K562 (cell line): ENCODE data around the gene LY6G6C. TPM values are rescaled to one million over a fixed set of nuclear protein-coding genes. Genes with fewer than 3 reads are reported as not detected.

Experiments used
- ATAC-seq: fragments of 200-7000 bp; cut with Tn5 transposase; 3 replicates; pipeline ENCODE4 v1.9.1; 2020; ENCODE audit warnings: moderate library complexity
- BruUV-seq: library from RNA; stranded (reverse); fragments of 400-500 nt; replicated peaks from 2 replicates; lab custom pipeline; 2021; lab: Mats Ljungman, UMichigan
- CTCF ChIA-PET: fragments of 300-600 bp; formaldehyde crosslinking; extraction: SDS; loops from one replicate; lab custom pipeline; 2021; ENCODE audit warnings: low intra/inter-chr PET ratio; lab: Yijun Ruan, JAX
- POLR2A ChIA-PET: fragments of 300-600, 350-650 bp; sonication (Branson Sonifier 250); formaldehyde crosslinking; extraction: SDS; loops from one replicate; lab custom pipeline; 2021; ENCODE audit warnings: antibody characterized with exemption, inconsistent platforms; lab: Yijun Ruan, JAX
- DNase-seq, 4 experiments: peaks; one replicate each; pipeline versions ENCODE4 v3.0.0 to v3.0.0-alpha.2; 2011 to 2018; ENCODE audit warnings: low spot score in 3 of 4, mixed read lengths in 3 of 4; ENCODE audit errors: extremely low read depth in 1 of 4
- FAIRE-seq: peaks from 2 replicates; lab custom pipeline; 2011; peaks lifted over from hg19 to GRCh38; lab: Jason Lieb, UNC
- H2AFZ ChIP-seq: 2 replicates; pipeline ENCODE4 v1.6.0; 2011; ENCODE audit warnings: low read depth, low read length, control low read depth, inconsistent platforms
- H3K27ac ChIP-seq: fragments of 200-600 bp; 3 replicates; pipeline ENCODE4 v1.8.0; 2011; ENCODE audit warnings: low read depth, mild to moderate bottlenecking, control low read depth, inconsistent platforms, low read length, moderate library complexity, mixed read lengths; ENCODE audit errors: extremely low read depth
- H3K27me3 ChIP-seq, 2 experiments: fragments of 300-600 bp in 1 of 2; 2 replicates in 1 of 2; 3 replicates in 1 of 2; pipeline versions ENCODE4 v1.6.0 to v1.8.0; 2011; ENCODE audit warnings: inconsistent platforms in 2 of 2, low read length in 2 of 2, mild to moderate bottlenecking in 1 of 2, mixed read lengths in 1 of 2, moderate library complexity in 1 of 2; ENCODE audit not compliant: control insufficient read depth in 2 of 2, insufficient read depth in 2 of 2
- H3K36me3 ChIP-seq: fragments of 300-600 bp; 3 replicates; pipeline ENCODE4 v1.8.0; 2011; ENCODE audit warnings: mild to moderate bottlenecking, low read length, inconsistent platforms; ENCODE audit not compliant: control insufficient read depth, insufficient read depth
- H3K4me1 ChIP-seq, 2 experiments: fragments of 200-600 bp in 1 of 2; replicated peaks in 1 of 2; 2 replicates in 1 of 2; 3 replicates in 1 of 2; pipeline versions ENCODE4 v1.5.1 to v1.8.0; 2011; ENCODE audit warnings: inconsistent platforms in 2 of 2, low read length in 2 of 2, mild to moderate bottlenecking in 1 of 2, mixed read lengths in 1 of 2, moderate library complexity in 1 of 2; ENCODE audit not compliant: control insufficient read depth in 2 of 2, insufficient read depth in 2 of 2
- H3K4me2 ChIP-seq: 2 replicates; pipeline ENCODE4 v1.6.1; 2011; ENCODE audit warnings: low read length, control low read depth, inconsistent platforms, mixed read lengths; ENCODE audit not compliant: insufficient read depth
- H3K4me3 ChIP-seq: fragments of 200-600 bp; sonication (generic), shearing (Covaris generic); 2 replicates; pipeline ENCODE4 v1.5.1; 2016; ENCODE audit warnings: control low read depth, inconsistent platforms
- H3K79me2 ChIP-seq: fragments of 200-600 bp; 3 replicates; pipeline ENCODE4 v1.8.0; 2011; ENCODE audit warnings: low read length, inconsistent platforms; ENCODE audit not compliant: control insufficient read depth, insufficient read depth
- H3K9ac ChIP-seq, 2 experiments: 2 replicates each; pipeline versions ENCODE4 v1.6.0 to v1.6.1; 2011; ENCODE audit warnings: low read depth in 2 of 2, low read length in 2 of 2, control low read depth in 1 of 2, inconsistent platforms in 1 of 2, mild to moderate bottlenecking in 1 of 2, mixed read lengths in 1 of 2; ENCODE audit not compliant: insufficient read depth in 1 of 2
- H3K9me1 ChIP-seq: one replicate; pipeline ENCODE4 v1.6.0; 2011; ENCODE audit warnings: inconsistent platforms, mild to moderate bottlenecking, low read length, moderate library complexity; ENCODE audit not compliant: control insufficient read depth, insufficient read depth
- H3K9me3 ChIP-seq: replicated peaks from 2 replicates; pipeline ENCODE4 v1.5.1; 2011; ENCODE audit warnings: low read depth, low read length, inconsistent platforms; ENCODE audit not compliant: control insufficient read depth, insufficient read depth
- H4K20me1 ChIP-seq: replicated peaks from 2 replicates; pipeline ENCODE4 v1.6.1; 2011; ENCODE audit warnings: low read length, inconsistent platforms, mixed read lengths; ENCODE audit not compliant: control insufficient read depth, insufficient read depth
- ERF ChIP-seq: fragments of 450-650 bp; formaldehyde crosslinking; IDR thresholded peaks from 2 replicates; pipeline ENCODE4 v1.4.0; 2020; ENCODE audit warnings: mild to moderate bottlenecking, mixed read lengths
- NFYB ChIP-seq: IDR thresholded peaks from 2 replicates; pipeline ENCODE4 v1.6.1; 2011; ENCODE audit warnings: mild to moderate bottlenecking, moderate library complexity; ENCODE audit not compliant: insufficient read length; ENCODE audit errors: extremely low read depth
- PURB ChIP-seq: sonication (generic); formaldehyde crosslinking; IDR thresholded peaks from 2 replicates; pipeline ENCODE4 v1.9.0; 2021; ENCODE audit warnings: low read depth, mild to moderate bottlenecking, missing genetic modification reagents
- SMAD3 ChIP-seq: fragments of 450-650 bp; formaldehyde crosslinking; conservative IDR thresholded peaks from 2 replicates; pipeline ENCODE4 v1.4.0; 2020; ENCODE audit warnings: mild to moderate bottlenecking
- TAF9B ChIP-seq: fragments of 450-650 bp; IDR thresholded peaks from 2 replicates; pipeline ENCODE4 v1.6.1; 2018; ENCODE audit warnings: mild to moderate bottlenecking; ENCODE audit not compliant: partially characterized antibody
- ZBTB1 ChIP-seq: sonication (generic); formaldehyde crosslinking; IDR thresholded peaks from 2 replicates; pipeline ENCODE4 v1.8.1; 2023; ENCODE audit warnings: missing genetic modification reagents, low read depth, mild to moderate bottlenecking, borderline replicate concordance
- ZNF143 ChIP-seq: sonication (generic); formaldehyde crosslinking; IDR thresholded peaks from 2 replicates; pipeline ENCODE4 v1.9.0; 2022; ENCODE audit warnings: mild to moderate bottlenecking, missing genetic modification reagents
- ZNF347 ChIP-seq: fragments of 450-650 bp; formaldehyde crosslinking; IDR thresholded peaks from 2 replicates; pipeline ENCODE4 v1.4.0; 2020; ENCODE audit warnings: low read depth, mild to moderate bottlenecking, moderate library complexity
- ZNF584 ChIP-seq: fragments of 200-800 bp; sonication (Bioruptor generic); IDR thresholded peaks from 2 replicates; pipeline ENCODE4 v1.6.1; 2016; ENCODE audit warnings: low read depth, mild to moderate bottlenecking, missing genetic modification characterization, missing compliant biosample characterization
- ZNF695 ChIP-seq: fragments of 450-650 bp; formaldehyde crosslinking; IDR thresholded peaks from 2 replicates; pipeline ENCODE4 v1.4.0; 2020; ENCODE audit warnings: mild to moderate bottlenecking, moderate library complexity
- WGBS: fragments of 100-300 bp; shearing (Covaris generic); methylation state at CpG from one replicate; pipeline ENCODE4 v1.1.6; 2016; ENCODE audit warnings: low coverage, mixed read lengths; ENCODE audit not compliant: insufficient coverage; ENCODE audit errors: missing lambda C conversion rate; 5-methylcytosine and 5-hydroxymethylcytosine counted together
- in situ Hi-C: fragments of 300-500 bp; cut with MboI; formaldehyde crosslinking; loops from 4 replicates; pipeline ENCODE4 v1.15.0; 2018; ENCODE audit warnings: inconsistent platforms, mixed read lengths
- intact Hi-C: fragments of 100-400 bp; cut with micrococcal nuclease; formaldehyde crosslinking; loops from 2 replicates; pipeline ENCODE4 v1.14.2; 2022
- polyA plus RNA-seq, 8 experiments: library from polyadenylated mRNA; depleted of rRNA in 4 of 8; stranded (reverse) in 5 of 8; unstranded in 3 of 8; fragments of >200 nt; fragmentation: Nextera tagmentation in 2 of 8; fragmentation: Illumina TruSeq in 1 of 8; extraction: Ambion mirVana in 2 of 8; extraction: Trizol in 1 of 8; gene quantifications; 2 replicates each; pipeline versions ENCODE4 v1.2.1 to v1.2.3, GENCODE V29; 2011 to 2014; ENCODE audit warnings: inconsistent platforms in 1 of 8, missing spikeins in 1 of 8
- total RNA-seq, 7 experiments: library from RNA; depleted of rRNA in 6 of 7; stranded (reverse); fragments of >200 nt in 6 of 7; fragmentation: Illumina TruSeq in 2 of 7; extraction: Trizol in 2 of 7; gene quantifications; 2 replicates each; pipeline versions ENCODE4 v1.2.1 to v1.2.3, GENCODE V29; 2011 to 2021; ENCODE audit warnings: low replicate concordance in 1 of 7
- TF ChIP-seq, protein P1 (sequence below): sonication (generic); formaldehyde crosslinking; IDR thresholded peaks from 2 replicates; pipeline ENCODE4 v1.8.1; 2023; ENCODE audit warnings: mild to moderate bottlenecking, missing genetic modification reagents
- TF ChIP-seq, protein P2 (sequence below): fragments of 450-650 bp; IDR thresholded peaks from 2 replicates; pipeline ENCODE4 v1.6.1; 2016; ENCODE audit warnings: antibody characterized with exemption
- TF ChIP-seq, protein P3 (sequence below): fragments of 450-650 bp; IDR thresholded peaks from 2 replicates; pipeline ENCODE4 v1.6.1; 2018; ENCODE audit not compliant: partially characterized antibody

Gene LY6G6C
- total and polyA plus RNA-seq, 9 of the 15 experiments (the other 6 are each of a cell fraction or from before 2014, with no cell fraction given), result 0.06 to 0.20 TPM; not detected in 7

DNA sequence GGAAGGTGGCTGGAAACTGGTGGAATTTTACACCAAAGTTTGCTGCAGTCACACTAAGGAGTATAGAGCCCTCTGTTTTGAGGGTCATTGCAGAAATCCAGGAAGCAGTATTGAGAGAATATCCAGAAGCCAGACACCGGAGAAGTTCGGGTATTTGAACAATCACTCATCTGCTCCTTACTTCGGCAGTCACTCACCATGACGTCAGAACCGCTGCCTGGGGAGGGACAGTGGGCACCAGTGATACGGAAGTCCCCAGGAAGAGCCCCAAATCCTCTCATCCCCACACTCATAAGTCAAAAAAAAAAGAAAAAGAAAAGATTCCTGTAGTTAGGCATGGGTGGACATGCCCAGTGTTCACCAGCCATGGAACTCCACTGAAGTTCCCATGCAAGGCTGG lies 44.6 kb downstream of the LY6G6C start:
- H3K4me1 ChIP-seq, result peaks cover 9 to 12% of the 10 kb centered on the region in 2 experiments
- H3K4me3 ChIP-seq, result no peak overlapping the region
- in situ Hi-C loops (no loop called here), intact Hi-C loops (no loop called here)
- peak; percentile 29 for FAIRE-seq
- ChIA-PET POLR2A (interaction anchor here (1.9 to 2.5 kb wide), 3 partner anchors 12 to 17 kb away, joined by 8 to 33 read pairs (median 14); partner anchors contain the start of genes CSNK2B and GPANK1), CTCF (interaction anchor here (0.5 kb wide), 1 partner anchor 11 kb away, joined by 5 read pairs; the partner anchor contains the start of gene CSNK2B)
- peaks cover 21% of the 10 kb centered on the region for H3K36me3 ChIP-seq
- peak overlapping the region; percentile 16 to 70; a peak in 2 of 4 replicates for H3K9ac ChIP-seq
- no peaks in the 10 kb centered on the region for H3K79me2 ChIP-seq
- no peaks in the 10 kb centered on the region for H3K9me1 ChIP-seq
- peak in 3 of 4 experiments; percentile 53 to 73 (median 71) for DNase-seq
- 6% methylated on average over 6 of the region's 6 CpGs for WGBS
- no peaks in the 10 kb centered on the region for H4K20me1 ChIP-seq
- peak; percentile 38 for ATAC-seq
- H3K9me3 ChIP-seq, result no peaks in the 10 kb centered on the region
- H3K4me2 ChIP-seq, result peak overlapping the region; percentile 39
- H2AFZ ChIP-seq, result peak overlapping the region; percentile 79
- no peak overlapping the region for H3K27ac ChIP-seq
- H3K27me3 ChIP-seq, result no peaks in the 10 kb centered on the region
- BruUV-seq, result no TSS peak
- peak; percentile 52; the same call in 1 of the 2 replicates for TF ChIP-seq ERF (CRISPR knock-in tag)
- no peak for TF ChIP-seq ZNF143 (CRISPR knock-in tag)
- TF ChIP-seq, protein P1, sequence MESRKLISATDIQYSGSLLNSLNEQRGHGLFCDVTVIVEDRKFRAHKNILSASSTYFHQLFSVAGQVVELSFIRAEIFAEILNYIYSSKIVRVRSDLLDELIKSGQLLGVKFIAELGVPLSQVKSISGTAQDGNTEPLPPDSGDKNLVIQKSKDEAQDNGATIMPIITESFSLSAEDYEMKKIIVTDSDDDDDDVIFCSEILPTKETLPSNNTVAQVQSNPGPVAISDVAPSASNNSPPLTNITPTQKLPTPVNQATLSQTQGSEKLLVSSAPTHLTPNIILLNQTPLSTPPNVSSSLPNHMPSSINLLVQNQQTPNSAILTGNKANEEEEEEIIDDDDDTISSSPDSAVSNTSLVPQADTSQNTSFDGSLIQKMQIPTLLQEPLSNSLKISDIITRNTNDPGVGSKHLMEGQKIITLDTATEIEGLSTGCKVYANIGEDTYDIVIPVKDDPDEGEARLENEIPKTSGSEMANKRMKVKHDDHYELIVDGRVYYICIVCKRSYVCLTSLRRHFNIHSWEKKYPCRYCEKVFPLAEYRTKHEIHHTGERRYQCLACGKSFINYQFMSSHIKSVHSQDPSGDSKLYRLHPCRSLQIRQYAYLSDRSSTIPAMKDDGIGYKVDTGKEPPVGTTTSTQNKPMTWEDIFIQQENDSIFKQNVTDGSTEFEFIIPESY (CRISPR knock-in tag), result no peak
- no peak for TF ChIP-seq ZNF347
- no peak for TF ChIP-seq PURB (CRISPR knock-in tag)
- TF ChIP-seq ZBTB1 (CRISPR knock-in tag), result no peak
- TF ChIP-seq, protein P2, sequence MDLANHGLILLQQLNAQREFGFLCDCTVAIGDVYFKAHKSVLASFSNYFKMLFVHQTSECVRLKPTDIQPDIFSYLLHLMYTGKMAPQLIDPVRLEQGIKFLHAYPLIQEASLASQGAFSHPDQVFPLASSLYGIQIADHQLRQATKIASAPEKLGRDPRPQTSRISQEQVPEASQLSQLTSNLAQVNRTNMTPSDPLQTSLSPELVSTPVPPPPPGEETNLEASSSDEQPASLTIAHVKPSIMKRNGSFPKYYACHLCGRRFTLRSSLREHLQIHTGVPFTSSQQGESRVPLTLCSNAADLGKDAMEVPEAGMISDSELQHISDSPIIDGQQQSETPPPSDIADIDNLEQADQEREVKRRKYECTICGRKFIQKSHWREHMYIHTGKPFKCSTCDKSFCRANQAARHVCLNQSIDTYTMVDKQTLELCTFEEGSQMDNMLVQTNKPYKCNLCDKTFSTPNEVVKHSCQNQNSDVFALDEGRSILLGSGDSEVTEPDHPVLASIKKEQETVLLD, result no peak
- no peak for TF ChIP-seq NFYB
- peak; percentile 56; the same call in 1 of the 2 replicates for TF ChIP-seq SMAD3 (CRISPR knock-in tag)
- TF ChIP-seq, protein P3, sequence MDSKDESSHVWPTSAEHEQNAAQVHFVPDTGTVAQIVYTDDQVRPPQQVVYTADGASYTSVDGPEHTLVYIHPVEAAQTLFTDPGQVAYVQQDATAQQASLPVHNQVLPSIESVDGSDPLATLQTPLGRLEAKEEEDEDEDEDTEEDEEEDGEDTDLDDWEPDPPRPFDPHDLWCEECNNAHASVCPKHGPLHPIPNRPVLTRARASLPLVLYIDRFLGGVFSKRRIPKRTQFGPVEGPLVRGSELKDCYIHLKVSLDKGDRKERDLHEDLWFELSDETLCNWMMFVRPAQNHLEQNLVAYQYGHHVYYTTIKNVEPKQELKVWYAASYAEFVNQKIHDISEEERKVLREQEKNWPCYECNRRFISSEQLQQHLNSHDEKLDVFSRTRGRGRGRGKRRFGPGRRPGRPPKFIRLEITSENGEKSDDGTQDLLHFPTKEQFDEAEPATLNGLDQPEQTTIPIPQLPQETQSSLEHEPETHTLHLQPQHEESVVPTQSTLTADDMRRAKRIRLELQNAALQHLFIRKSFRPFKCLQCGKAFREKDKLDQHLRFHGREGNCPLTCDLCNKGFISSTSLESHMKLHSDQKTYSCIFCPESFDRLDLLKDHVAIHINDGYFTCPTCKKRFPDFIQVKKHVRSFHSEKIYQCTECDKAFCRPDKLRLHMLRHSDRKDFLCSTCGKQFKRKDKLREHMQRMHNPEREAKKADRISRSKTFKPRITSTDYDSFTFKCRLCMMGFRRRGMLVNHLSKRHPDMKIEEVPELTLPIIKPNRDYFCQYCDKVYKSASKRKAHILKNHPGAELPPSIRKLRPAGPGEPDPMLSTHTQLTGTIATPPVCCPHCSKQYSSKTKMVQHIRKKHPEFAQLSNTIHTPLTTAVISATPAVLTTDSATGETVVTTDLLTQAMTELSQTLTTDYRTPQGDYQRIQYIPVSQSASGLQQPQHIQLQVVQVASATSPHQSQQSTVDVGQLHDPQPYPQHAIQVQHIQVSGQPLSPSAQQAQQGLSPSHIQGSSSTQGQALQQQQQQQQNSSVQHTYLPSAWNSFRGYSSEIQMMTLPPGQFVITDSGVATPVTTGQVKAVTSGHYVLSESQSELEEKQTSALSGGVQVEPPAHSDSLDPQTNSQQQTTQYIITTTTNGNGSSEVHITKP, result no peak
- TF ChIP-seq TAF9B, result no peak
- TF ChIP-seq ZNF584 (CRISPR knock-in tag), result no peak
- no peak for TF ChIP-seq ZNF695
